ENCODE data around the gene OR9Q1.

Gene OR9Q1

GRCh38 chr11:58067685-58068084 lies 44.0 kb downstream of the OR9Q1 start:
- H3K36me3 ChIP-seq (ENCODE audit: control insufficient read depth, insufficient read depth, low read length): no peaks in the 10 kb centered on the region
- no peak overlapping the region for H3K4me3 ChIP-seq (replicated peaks; ENCODE audit: low read depth, low read length)
- DNase-seq (ENCODE audit: extremely low read depth, insufficient read length): no peak
- H3K27me3 ChIP-seq (replicated peaks; ENCODE audit: control insufficient read depth, insufficient read depth, low read length): no peaks in the 10 kb centered on the region
- TF ChIP-seq CTCF (IDR thresholded peaks at IDR 0.05; ENCODE audit: insufficient read depth, low read length, poor library complexity, severe bottlenecking): no peak

GRCh38 chr11:58068655-58069054 lies 45.0 kb downstream of the OR9Q1 start:
- peak; percentile 13 for TF ChIP-seq CTCF (IDR thresholded peaks at IDR 0.05; ENCODE audit: insufficient read depth, low read length, poor library complexity, severe bottlenecking)
- DNase-seq (ENCODE audit: extremely low read depth, insufficient read length): no peak
- Histone ChIP-seq H3K36me3 (ENCODE audit: control insufficient read depth, insufficient read depth, low read length) (no peaks in the 10 kb centered on the region), H3K4me3 (replicated peaks; ENCODE audit: low read depth, low read length) (no peak overlapping the region), H3K27me3 (replicated peaks; ENCODE audit: control insufficient read depth, insufficient read depth, low read length) (no peaks in the 10 kb centered on the region)

- no peak for TF ChIP-seq CTCF (IDR thresholded peaks at IDR 0.05; ENCODE audit: insufficient read depth, low read length, poor library complexity, severe bottlenecking)
- Histone ChIP-seq H3K27me3 (replicated peaks; ENCODE audit: control insufficient read depth, insufficient read depth, low read length) (no peaks in the 10 kb centered on the region), H3K36me3 (ENCODE audit: control insufficient read depth, insufficient read depth, low read length) (no peaks in the 10 kb centered on the region), H3K4me3 (replicated peaks; ENCODE audit: low read depth, low read length) (no peak overlapping the region)
- no peak for DNase-seq (ENCODE audit: extremely low read depth, insufficient read length)
Measured at GRCh38 chr11:58070585-58070984, 46.9 kb downstream of the OR9Q1 start.

GRCh38 chr11:58075781-58076180 lies 52.1 kb downstream of the OR9Q1 start:
- no peaks in the 10 kb centered on the region for H3K36me3 ChIP-seq (ENCODE audit: control insufficient read depth, insufficient read depth, low read length)
- H3K27me3 ChIP-seq (replicated peaks; ENCODE audit: control insufficient read depth, insufficient read depth, low read length): no peaks in the 10 kb centered on the region
- no peak for DNase-seq (ENCODE audit: extremely low read depth, insufficient read length)
- no peak overlapping the region for H3K4me3 ChIP-seq (replicated peaks; ENCODE audit: low read depth, low read length)
- no peak for TF ChIP-seq CTCF (IDR thresholded peaks at IDR 0.05; ENCODE audit: insufficient read depth, low read length, poor library complexity, severe bottlenecking)

- TF ChIP-seq CTCF (IDR thresholded peaks at IDR 0.05; ENCODE audit: insufficient read depth, low read length, poor library complexity, severe bottlenecking): no peak
- H3K4me3 ChIP-seq (replicated peaks; ENCODE audit: low read depth, low read length): no peak overlapping the region
- H3K27me3 ChIP-seq (replicated peaks; ENCODE audit: control insufficient read depth, insufficient read depth, low read length): no peaks in the 10 kb centered on the region
- no peaks in the 10 kb centered on the region for H3K36me3 ChIP-seq (ENCODE audit: control insufficient read depth, insufficient read depth, low read length)
- DNase-seq (ENCODE audit: extremely low read depth, insufficient read length): no peak
Measured at GRCh38 chr11:58086528-58086927, 62.8 kb downstream of the OR9Q1 start.

GRCh38 chr11:58097437-58097836 lies 73.8 kb downstream of the OR9Q1 start:
- Histone ChIP-seq H3K4me3 (replicated peaks; ENCODE audit: low read depth, low read length) (no peak overlapping the region), H3K36me3 (ENCODE audit: control insufficient read depth, insufficient read depth, low read length) (no peaks in the 10 kb centered on the region), H3K27me3 (replicated peaks; ENCODE audit: control insufficient read depth, insufficient read depth, low read length) (no peaks in the 10 kb centered on the region)
- TF ChIP-seq CTCF (IDR thresholded peaks at IDR 0.05; ENCODE audit: insufficient read depth, low read length, poor library complexity, severe bottlenecking): no peak
- DNase-seq (ENCODE audit: extremely low read depth, insufficient read length): no peak

All from GM06990 (cell line).